Measurements from ENCODE around the gene TMX3.

DNA sequence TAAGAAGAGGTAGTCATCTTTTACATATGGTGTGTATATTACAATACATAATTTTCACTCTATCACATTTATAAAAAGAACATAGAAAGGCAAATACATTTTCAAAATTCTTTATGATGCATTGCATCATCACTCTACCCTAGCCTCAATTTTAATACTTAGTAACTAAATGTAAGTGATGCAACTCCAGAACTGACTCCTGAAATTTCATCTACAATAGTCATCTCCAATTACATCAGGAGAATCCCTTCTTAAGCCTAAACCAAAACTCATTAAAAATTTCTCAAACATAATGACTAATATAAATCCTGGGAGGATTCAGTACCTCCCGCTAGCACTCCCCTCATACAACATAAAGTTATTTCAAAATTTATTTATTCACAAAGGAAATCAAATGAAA, 15.9 kb downstream of the TMX3 start:
- TF ChIP-seq, protein P1, sequence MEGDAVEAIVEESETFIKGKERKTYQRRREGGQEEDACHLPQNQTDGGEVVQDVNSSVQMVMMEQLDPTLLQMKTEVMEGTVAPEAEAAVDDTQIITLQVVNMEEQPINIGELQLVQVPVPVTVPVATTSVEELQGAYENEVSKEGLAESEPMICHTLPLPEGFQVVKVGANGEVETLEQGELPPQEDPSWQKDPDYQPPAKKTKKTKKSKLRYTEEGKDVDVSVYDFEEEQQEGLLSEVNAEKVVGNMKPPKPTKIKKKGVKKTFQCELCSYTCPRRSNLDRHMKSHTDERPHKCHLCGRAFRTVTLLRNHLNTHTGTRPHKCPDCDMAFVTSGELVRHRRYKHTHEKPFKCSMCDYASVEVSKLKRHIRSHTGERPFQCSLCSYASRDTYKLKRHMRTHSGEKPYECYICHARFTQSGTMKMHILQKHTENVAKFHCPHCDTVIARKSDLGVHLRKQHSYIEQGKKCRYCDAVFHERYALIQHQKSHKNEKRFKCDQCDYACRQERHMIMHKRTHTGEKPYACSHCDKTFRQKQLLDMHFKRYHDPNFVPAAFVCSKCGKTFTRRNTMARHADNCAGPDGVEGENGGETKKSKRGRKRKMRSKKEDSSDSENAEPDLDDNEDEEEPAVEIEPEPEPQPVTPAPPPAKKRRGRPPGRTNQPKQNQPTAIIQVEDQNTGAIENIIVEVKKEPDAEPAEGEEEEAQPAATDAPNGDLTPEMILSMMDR (IDR thresholded peaks at IDR 0.05): no peak
- TF ChIP-seq EZH2phosphoT487 (IDR thresholded peaks at IDR 0.05): no peak
- TF ChIP-seq EZH2 (IDR thresholded peaks at IDR 0.05): no peak

Data from neural progenitor cell (in vitro differentiated cells).